Endothelial cell of umbilical vein (primary cell): ENCODE data around the gene CDC42BPG. TPM values are rescaled to one million over a fixed set of nuclear protein-coding genes. Genes with fewer than 3 reads are reported as not detected.

Experiments used
- BruUV-seq: library from RNA; stranded (reverse); fragments of 400-500 nt; replicated peaks from 2 replicates; lab custom pipeline; 2021; lab: Mats Ljungman, UMichigan
- CTCF ChIA-PET: fragments of 300-600, 350-600 bp; sonication (Branson Sonifier 250); formaldehyde crosslinking; loops from one replicate; lab custom pipeline; 2021; ENCODE audit warnings: antibody characterized with exemption, inconsistent platforms; lab: Charles Lee
- POLR2A ChIA-PET: fragments of 300-600, 350-600 bp; sonication (Branson Sonifier 250); formaldehyde crosslinking; loops from one replicate; lab custom pipeline; 2021; ENCODE audit warnings: antibody characterized with exemption, inconsistent platforms; lab: Charles Lee
- DNase-seq: peaks from one replicate; pipeline ENCODE4 v3.0.0-alpha.2; 2011; ENCODE audit warnings: low read depth, low spot score
- FAIRE-seq: peaks from 2 replicates; lab custom pipeline; 2011; peaks lifted over from hg19 to GRCh38; lab: Jason Lieb, UNC
- H2AFZ ChIP-seq: 2 replicates; pipeline ENCODE4 v1.6.0; 2012; ENCODE audit warnings: low read depth, low read length, control low read depth, inconsistent platforms
- H3K27ac ChIP-seq: 2 replicates; pipeline ENCODE4 v1.5.1; 2011; ENCODE audit warnings: low read depth, mild to moderate bottlenecking, control low read depth, low read length, moderate library complexity; ENCODE audit not compliant: insufficient read depth
- H3K27me3 ChIP-seq, 2 experiments: 2 replicates each; pipeline versions ENCODE4 v1.6.0 to v1.6.1; 2011; ENCODE audit warnings: low read length in 2 of 2, mixed read lengths in 1 of 2; ENCODE audit not compliant: control insufficient read depth in 2 of 2, insufficient read depth in 2 of 2
- H3K36me3 ChIP-seq, 2 experiments: 2 replicates in 1 of 2; 3 replicates in 1 of 2; pipeline ENCODE4 v1.5.1; 2011; ENCODE audit warnings: low read length in 2 of 2, mild to moderate bottlenecking in 1 of 2, moderate library complexity in 1 of 2; ENCODE audit not compliant: control insufficient read depth in 2 of 2, insufficient read depth in 2 of 2; ENCODE audit errors: extremely low read depth in 1 of 2
- H3K4me1 ChIP-seq: 3 replicates; pipeline ENCODE4 v1.5.1; 2011; ENCODE audit warnings: mild to moderate bottlenecking, low read length; ENCODE audit not compliant: control insufficient read depth, insufficient read depth; ENCODE audit errors: extremely low read depth
- H3K4me2 ChIP-seq: 2 replicates; pipeline ENCODE4 v1.6.1; 2011; ENCODE audit warnings: low read length, control low read depth, mixed read lengths; ENCODE audit not compliant: insufficient read depth
- H3K4me3 ChIP-seq, 3 experiments: fragments of 200-600 bp in 1 of 3; sonication (generic), shearing (Covaris generic) in 1 of 3; replicated peaks in 1 of 3; 2 replicates each; pipeline ENCODE4 v1.5.1; 2011 to 2016; ENCODE audit warnings: control low read depth in 3 of 3, low read length in 3 of 3, mild to moderate bottlenecking in 2 of 3, inconsistent platforms in 1 of 3, low read depth in 1 of 3, moderate library complexity in 1 of 3; ENCODE audit not compliant: insufficient read depth in 1 of 3
- H3K79me2 ChIP-seq: 2 replicates; pipeline ENCODE4 v1.6.0; 2012; ENCODE audit warnings: low read length, inconsistent platforms; ENCODE audit not compliant: control insufficient read depth, insufficient read depth
- H3K9ac ChIP-seq: replicated peaks from 2 replicates; pipeline ENCODE3; 2011; ENCODE audit warnings: low read length, control low read depth; ENCODE audit not compliant: insufficient read depth; ENCODE audit errors: extremely low read depth
- H3K9me1 ChIP-seq: replicated peaks from 3 replicates; pipeline ENCODE4 v1.6.0; 2011; ENCODE audit warnings: mild to moderate bottlenecking, low read length; ENCODE audit not compliant: control insufficient read depth, insufficient read depth; ENCODE audit errors: extremely low read depth
- H3K9me3 ChIP-seq: replicated peaks from 2 replicates; pipeline ENCODE4 v1.5.1; 2012; ENCODE audit warnings: low read length, inconsistent platforms; ENCODE audit not compliant: control insufficient read depth, insufficient read depth
- H4K20me1 ChIP-seq: replicated peaks from 2 replicates; pipeline ENCODE3; 2011; ENCODE audit warnings: mild to moderate bottlenecking, low read length; ENCODE audit not compliant: control insufficient read depth, insufficient read depth; ENCODE audit errors: extremely low read depth
- CTCF ChIP-seq, 2 donors: IDR thresholded peaks; 1 replicate in 1 of 2; 2 replicates in 1 of 2; pipeline ENCODE4 v1.5.1; 2011; ENCODE audit warnings: low read length in 2 of 2, mild to moderate bottlenecking in 2 of 2, moderate library complexity in 2 of 2, control low read depth in 1 of 2, inconsistent platforms in 1 of 2, low read depth in 1 of 2; ENCODE audit not compliant: insufficient read depth in 1 of 2; ENCODE audit errors: extremely low read depth in 1 of 2
- EZH2 ChIP-seq: IDR thresholded peaks from 2 replicates; pipeline ENCODE4 v1.6.1; 2012; ENCODE audit warnings: borderline replicate concordance, low read depth, mild to moderate bottlenecking, moderate library complexity, low read length, inconsistent platforms; ENCODE audit not compliant: severe bottlenecking
- GATA2 ChIP-seq: IDR thresholded peaks from 2 replicates; pipeline ENCODE4 v1.7.0; 2011; ENCODE audit warnings: low read depth, mild to moderate bottlenecking, moderate library complexity, mixed read lengths, low read length; ENCODE audit not compliant: insufficient read length, insufficient read depth
- JUN ChIP-seq: IDR thresholded peaks from 2 replicates; pipeline ENCODE4 v1.6.1; 2011; ENCODE audit warnings: borderline replicate concordance, low read depth; ENCODE audit not compliant: insufficient read length, insufficient read depth
- MAX ChIP-seq: IDR thresholded peaks from 2 replicates; pipeline ENCODE4 v1.6.1; 2011; ENCODE audit not compliant: insufficient read depth, insufficient read length
- MYC ChIP-seq: IDR thresholded peaks from one replicate; pipeline ENCODE4 v1.6.1; 2011; ENCODE audit warnings: mild to moderate bottlenecking, low read depth, low read length
- POLR2A ChIP-seq: IDR thresholded peaks from 2 replicates; pipeline ENCODE4 v1.6.1; 2012; ENCODE audit warnings: low read depth, mild to moderate bottlenecking, control low read depth, low read length
- dilution Hi-C: fragments of 300-500 bp; cut with MboI; formaldehyde crosslinking; loops from one replicate; pipeline ENCODE4 v1.15.0; 2019; ENCODE audit warnings: low sequenced_read_pairs; ENCODE audit not compliant: extremely low pct_ligation_motif_present
- intact Hi-C: fragments of 100-400 bp; cut with micrococcal nuclease; formaldehyde crosslinking; loops from one replicate; pipeline ENCODE4 v1.10.0; 2022
- polyA plus RNA-seq, 4 experiments: library from polyadenylated mRNA; depleted of rRNA in 3 of 4; stranded (reverse) in 3 of 4; unstranded in 1 of 4; fragments of >200 nt; gene quantifications; 2 replicates each; pipeline versions ENCODE4 v1.2.1 to v1.2.3, GENCODE V29; 2011 to 2012; ENCODE audit warnings: missing spikeins in 1 of 4
- total RNA-seq: library from RNA; stranded (reverse); gene quantifications from 2 replicates; pipeline ENCODE4 v1.2.3, GENCODE V29; 2021

CDC42BPG gene
- total and polyA plus RNA-seq, 2 donors (not counting 3 experiments of a cell fraction or from before 2014, with no cell fraction given): 0.19 to 0.42 TPM

GRCh38 chr11:64832467-64833197, 11.8 kb downstream of the CDC42BPG start:
- dilution Hi-C loops: no loop called here
- no peak for TF ChIP-seq JUN
- no peak for TF ChIP-seq MYC
- no peak for TF ChIP-seq CTCF (IDR thresholded peaks at IDR 0.05; ENCODE audit: extremely low read depth in 1 of 2, insufficient read depth in 1 of 2, low read depth in 1 of 2, low read length in 2 of 2)
- no peak for TF ChIP-seq GATA2
- TF ChIP-seq POLR2A: no peak
- TF ChIP-seq MAX: no peak
- TF ChIP-seq EZH2: no peak
- BruUV-seq: no TSS peak

More at GRCh38 chr11:64832467-64833197, 11.8 kb downstream of the CDC42BPG start:
- ChIA-PET CTCF (interaction anchor here (0.5 to 3.8 kb wide), 3 partner anchors 11 to 55 kb away, joined by 4 to 18 read pairs (median 5); partner anchors contain the start of gene CDC42BPG), POLR2A (no interaction called here)
- Histone ChIP-seq H3K27me3 (no peaks in the 10 kb centered on the region), H3K27ac (no peak overlapping the region), H3K4me3 (no peak overlapping the region), H3K79me2 (no peaks in the 10 kb centered on the region), H3K9me1 (no peaks in the 10 kb centered on the region), H3K9me3 (no peaks in the 10 kb centered on the region), H3K4me1 (no peaks in the 10 kb centered on the region), H2AFZ (no peak overlapping the region), H3K4me2 (no peak overlapping the region), H3K36me3 (no peaks in the 10 kb centered on the region), H3K9ac (no peak overlapping the region), H4K20me1 (no peaks in the 10 kb centered on the region)
- DNase-seq (no peak), FAIRE-seq (no peak)
- intact Hi-C loops: no loop called here
